ENCODE results near the gene FOXC2.

FOXC2 gene

GRCh38 chr16:86549076-86549892 is 17.3 kb upstream of the FOXC2 start:
- Histone ChIP-seq H4K20me1 (ENCODE audit: insufficient read depth, low read length) (no peaks in the 10 kb centered on the region), H3K4me1 (ENCODE audit: low read length) (no peaks in the 10 kb centered on the region), H3K4me3 (ENCODE audit: low read length) (no peak overlapping the region), H2AFZ (ENCODE audit: low read length) (no peak overlapping the region), H3K4me2 (ENCODE audit: low read depth, low read length) (no peak overlapping the region), H3K9ac (ENCODE audit: low read length) (no peak overlapping the region), H3F3A (ENCODE audit: insufficient read depth, low read length) (no peaks in the 10 kb centered on the region), H3K27ac (ENCODE audit: low read length) (no peak overlapping the region), H3K9me2 (replicated peaks; ENCODE audit: insufficient read depth, low read length) (no peaks in the 10 kb centered on the region), H3K79me2 (ENCODE audit: low read length) (no peaks in the 10 kb centered on the region), H3K27me3 (replicated peaks; ENCODE audit: insufficient read depth, low read length) (no peaks in the 10 kb centered on the region), H3K36me3 (replicated peaks; ENCODE audit: insufficient read depth, low read length) (no peaks in the 10 kb centered on the region), H3K9me3 (replicated peaks; ENCODE audit: insufficient read depth, low read length) (no peaks in the 10 kb centered on the region)
- TF ChIP-seq EZH2 (optimal IDR thresholded peaks at IDR 0.05; ENCODE audit: low read depth, low read length), result no peak
- no peak for TF ChIP-seq EZH2phosphoT487 (IDR thresholded peaks at IDR 0.05; ENCODE audit: low read length)
- TF ChIP-seq CTCF (IDR thresholded peaks at IDR 0.05; ENCODE audit: low read length), result no peak
- DNase-seq, result no peak

GRCh38 chr16:86549893-86550190 is 16.8 kb upstream of the FOXC2 start:
- H3K9me2 ChIP-seq (replicated peaks; ENCODE audit: insufficient read depth, low read length), result no peaks in the 10 kb centered on the region
- no peak overlapping the region for H2AFZ ChIP-seq (ENCODE audit: low read length)
- DNase-seq, result no peak
- H3K27ac ChIP-seq (ENCODE audit: low read length), result no peak overlapping the region
- H3K9me3 ChIP-seq (replicated peaks; ENCODE audit: insufficient read depth, low read length), result no peaks in the 10 kb centered on the region
- TF ChIP-seq EZH2 (optimal IDR thresholded peaks at IDR 0.05; ENCODE audit: low read depth, low read length) (no peak), CTCF (IDR thresholded peaks at IDR 0.05; ENCODE audit: low read length) (no peak), EZH2phosphoT487 (IDR thresholded peaks at IDR 0.05; ENCODE audit: low read length) (no peak)
- no peak overlapping the region for H3K4me2 ChIP-seq (ENCODE audit: low read depth, low read length)
- 0 out of 2 replicates have a peak, but pooled peaks cover 5% of the 10 kb centered on the region for H3K79me2 ChIP-seq (ENCODE audit: low read length)
- H3K4me3 ChIP-seq (ENCODE audit: low read length), result no peak overlapping the region
- no peaks in the 10 kb centered on the region for H4K20me1 ChIP-seq (ENCODE audit: insufficient read depth, low read length)
- no peaks in the 10 kb centered on the region for H3K27me3 ChIP-seq (replicated peaks; ENCODE audit: insufficient read depth, low read length)
- no peaks in the 10 kb centered on the region for H3F3A ChIP-seq (ENCODE audit: insufficient read depth, low read length)
- H3K36me3 ChIP-seq (replicated peaks; ENCODE audit: insufficient read depth, low read length), result no peaks in the 10 kb centered on the region
- no peak overlapping the region for H3K9ac ChIP-seq (ENCODE audit: low read length)
- H3K4me1 ChIP-seq (ENCODE audit: low read length), result no peaks in the 10 kb centered on the region

GRCh38 chr16:86550281-86550680 is 16.3 kb upstream of the FOXC2 start:
- Histone ChIP-seq H3F3A (ENCODE audit: insufficient read depth, low read length) (no peaks in the 10 kb centered on the region), H3K79me2 (ENCODE audit: low read length) (0 out of 2 replicates have a peak, but pooled peaks cover 6% of the 10 kb centered on the region), H3K9me2 (replicated peaks; ENCODE audit: insufficient read depth, low read length) (no peaks in the 10 kb centered on the region), H3K4me3 (ENCODE audit: low read length) (no peak overlapping the region), H3K27me3 (replicated peaks; ENCODE audit: insufficient read depth, low read length) (no peaks in the 10 kb centered on the region), H3K9ac (ENCODE audit: low read length) (no peak overlapping the region), H3K4me2 (ENCODE audit: low read depth, low read length) (no peak overlapping the region), H3K9me3 (replicated peaks; ENCODE audit: insufficient read depth, low read length) (no peaks in the 10 kb centered on the region), H3K36me3 (replicated peaks; ENCODE audit: insufficient read depth, low read length) (no peaks in the 10 kb centered on the region), H2AFZ (ENCODE audit: low read length) (no peak overlapping the region), H3K27ac (ENCODE audit: low read length) (no peak overlapping the region), H3K4me1 (ENCODE audit: low read length) (no peaks in the 10 kb centered on the region), H4K20me1 (ENCODE audit: insufficient read depth, low read length) (no peaks in the 10 kb centered on the region)
- no peak for TF ChIP-seq EZH2phosphoT487 (IDR thresholded peaks at IDR 0.05; ENCODE audit: low read length)
- no peak for TF ChIP-seq CTCF (IDR thresholded peaks at IDR 0.05; ENCODE audit: low read length)
- DNase-seq, result no peak
